ENCODE results near the gene CTU1.

Gene CTU1

DNA sequence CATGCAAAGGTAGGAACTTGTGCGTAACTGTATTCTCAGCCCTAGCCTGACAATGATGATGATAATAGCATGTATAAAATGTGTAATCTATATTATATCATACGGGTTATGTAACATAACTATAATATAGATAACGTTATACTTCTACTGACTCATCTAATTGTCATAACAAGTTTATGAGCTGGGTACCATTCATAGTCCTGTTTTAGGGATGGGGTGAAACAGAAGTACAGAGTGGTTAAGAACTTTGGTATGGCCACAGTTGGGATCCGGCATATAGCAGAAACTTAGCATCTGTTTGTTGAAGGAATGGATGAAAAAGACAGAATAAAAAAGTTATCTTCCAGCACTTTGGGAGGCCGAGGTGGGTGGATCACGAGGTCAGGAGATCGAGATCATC, 5.2 kb downstream of the CTU1 start:
- no peak for DNase-seq

- peak in 1 of 3 donors; percentile 25 for DNase-seq
Observed at GRCh38 chr19:51101171-51101865, 6.9 kb downstream of the CTU1 start.

DNA sequence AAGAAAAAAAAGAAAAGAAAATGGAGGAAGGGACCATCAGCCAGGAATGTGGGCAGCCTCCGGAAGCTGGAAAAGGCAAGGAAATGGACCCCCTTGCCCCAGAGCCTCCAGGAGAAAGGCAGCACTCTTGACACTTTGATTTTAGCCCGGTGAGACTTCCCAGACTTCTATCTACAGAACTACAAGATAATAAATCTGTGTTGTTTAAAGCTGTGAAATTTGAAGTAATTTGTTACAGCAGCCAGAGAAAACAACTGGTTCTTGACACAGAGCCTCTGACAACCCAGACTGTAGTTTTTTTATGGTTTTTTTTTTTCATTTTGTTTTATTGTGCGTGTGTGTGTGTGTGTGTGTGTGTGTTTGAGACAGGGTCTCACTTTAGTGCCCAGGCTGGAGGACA, 7.6 kb downstream of the CTU1 start:
- no peak for DNase-seq

DNA sequence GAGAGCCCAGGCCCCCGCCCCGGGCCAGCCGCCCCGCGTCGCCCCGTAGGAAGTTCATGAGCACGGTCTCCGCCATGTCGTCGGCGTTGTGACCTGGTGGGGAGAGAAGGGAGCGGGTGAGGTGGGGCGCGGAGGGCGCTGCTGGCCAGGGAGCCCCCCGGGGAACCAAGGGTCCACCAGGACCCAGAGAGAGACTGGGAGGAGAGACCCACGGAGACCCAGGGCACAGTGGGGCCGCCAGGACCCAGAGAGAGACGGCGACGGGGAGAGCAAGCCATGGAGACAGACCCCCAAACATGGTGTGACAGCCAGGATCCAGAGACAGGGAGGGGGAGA, 9.2 kb downstream of the CTU1 start:
- no peak for DNase-seq

DNA sequence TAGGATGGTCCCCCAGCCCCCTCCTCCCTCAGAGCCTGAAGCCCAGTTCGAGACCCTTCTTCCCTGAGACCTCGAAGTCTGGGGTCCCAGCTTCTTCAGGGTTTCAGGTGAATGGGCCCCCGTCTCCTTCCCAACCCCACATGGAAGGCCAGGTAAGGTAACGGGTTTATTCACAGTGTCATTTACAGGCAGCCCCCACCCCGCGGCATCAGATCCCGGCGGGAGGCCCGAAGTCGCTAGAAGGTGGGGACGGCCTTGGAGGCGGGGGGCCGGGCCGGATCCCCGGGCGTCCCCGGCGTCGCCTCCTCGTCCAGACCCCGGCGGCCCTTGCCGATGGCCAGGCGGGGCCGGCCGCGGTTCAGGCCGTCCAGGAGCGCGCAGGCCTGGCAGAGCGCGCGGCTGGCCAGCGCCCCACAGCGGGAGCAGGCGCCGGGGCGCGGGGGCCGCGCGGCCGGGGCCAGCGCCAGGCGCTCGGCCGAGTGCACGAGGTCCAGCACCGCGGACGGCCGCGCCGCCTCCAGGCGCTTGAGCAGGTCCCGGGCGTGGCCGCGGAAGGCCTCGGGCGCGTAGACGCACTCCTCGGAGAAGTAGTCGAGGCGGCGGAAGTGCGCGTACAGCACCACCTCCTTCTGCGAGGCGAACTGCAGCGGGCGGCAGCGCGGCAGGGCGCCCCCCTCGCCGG, 9.7 kb downstream of the CTU1 start:
- DNase-seq, result peak; percentile 39 to 64 (median 53)

GRCh38 chr19:51097796-51098195, 10.4 kb downstream of the CTU1 start:
- no peak for DNase-seq

DNA sequence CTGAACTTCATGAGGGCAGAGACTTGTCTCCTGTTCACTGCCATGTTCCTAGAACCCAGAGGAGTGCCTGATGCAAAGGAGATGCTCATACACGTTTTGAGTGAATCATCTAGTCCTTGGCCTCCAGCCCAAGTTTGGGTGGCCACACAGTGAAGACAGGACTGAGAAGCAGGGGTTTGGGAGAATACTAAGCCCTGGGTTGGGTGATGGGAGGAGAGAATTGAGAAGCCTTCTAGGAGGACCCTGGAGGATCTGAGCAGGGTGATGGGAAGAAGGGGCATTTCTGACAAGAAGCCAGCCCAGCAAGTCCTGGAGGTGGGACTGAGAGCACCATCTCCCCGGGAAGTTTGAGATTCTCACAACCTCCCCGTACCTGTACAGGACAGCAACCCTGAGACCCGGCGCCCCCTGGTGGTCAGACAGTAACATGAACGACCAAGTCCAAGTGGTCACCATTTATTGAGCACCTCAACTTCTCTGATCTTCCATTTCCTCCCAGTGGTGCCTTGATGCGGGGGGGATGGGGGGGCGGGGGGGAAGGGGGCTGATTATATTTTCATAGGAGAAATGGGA, 11.0 kb downstream of the CTU1 start:
- DNase-seq, result peak; percentile 56 to 83 (median 59)

DNA sequence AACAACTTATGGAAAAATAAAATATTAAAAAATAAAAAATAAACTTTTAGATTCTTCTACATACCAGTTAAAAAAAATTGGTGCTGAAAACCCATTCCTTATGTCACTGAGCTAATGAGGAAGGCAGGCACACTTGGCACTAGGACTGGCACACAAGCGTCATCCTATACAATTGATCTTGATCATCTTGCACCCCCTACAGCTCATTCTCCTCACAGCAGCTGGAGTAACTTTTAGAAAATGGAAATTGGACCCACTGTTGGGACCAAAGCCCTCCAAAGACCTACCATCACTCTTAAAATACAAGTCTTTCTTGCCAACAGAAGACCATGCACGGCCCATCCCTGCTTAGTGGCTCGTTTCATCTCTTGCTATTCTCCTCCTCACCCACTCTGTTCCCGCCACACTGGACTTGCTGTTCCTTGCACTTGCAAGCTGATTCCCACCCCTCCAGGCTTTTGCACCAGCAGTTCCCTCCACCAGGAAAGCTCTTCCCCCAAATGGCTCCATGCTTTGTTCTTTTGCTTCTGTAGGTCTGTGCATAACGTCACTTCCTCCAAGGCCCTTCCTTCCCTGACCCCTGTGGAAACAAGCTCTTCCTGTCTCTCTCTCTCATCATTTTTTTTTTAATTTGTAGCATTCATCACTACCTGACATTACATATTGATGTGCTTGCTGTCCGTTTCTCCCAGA, 11.6 kb downstream of the CTU1 start:
- peak in 1 of 3 donors; percentile 21 for DNase-seq

DNA sequence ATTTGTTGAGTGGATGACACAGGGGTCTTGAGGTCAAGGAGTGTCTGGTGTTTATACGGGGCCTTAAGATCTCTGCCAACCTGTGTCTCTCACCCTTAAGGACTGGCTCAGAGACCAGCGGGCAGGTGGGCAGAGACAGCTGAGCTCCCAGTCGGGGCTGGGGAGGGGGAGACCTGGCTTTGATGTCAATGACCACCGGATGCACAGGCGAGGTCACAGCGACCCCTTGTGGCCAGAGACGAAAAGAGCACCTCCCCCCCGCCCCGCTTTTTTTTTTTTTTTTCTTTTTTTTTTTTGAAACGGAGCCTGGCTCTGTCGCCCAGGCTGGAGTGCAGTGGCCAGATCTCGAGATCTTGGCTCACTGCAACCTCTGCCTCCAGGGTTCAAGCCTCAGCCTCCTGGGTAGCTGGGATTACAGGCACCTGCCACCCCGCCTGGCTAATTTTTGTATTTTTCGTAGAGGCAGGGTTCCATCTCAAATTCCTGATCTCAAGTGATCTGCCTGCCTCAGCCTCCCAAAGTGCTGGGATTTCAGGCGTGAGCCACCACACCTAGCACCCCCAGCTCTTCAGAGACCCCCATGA, 13.4 kb downstream of the CTU1 start:
- DNase-seq, result peak; percentile 40 to 65 (median 54)

DNA sequence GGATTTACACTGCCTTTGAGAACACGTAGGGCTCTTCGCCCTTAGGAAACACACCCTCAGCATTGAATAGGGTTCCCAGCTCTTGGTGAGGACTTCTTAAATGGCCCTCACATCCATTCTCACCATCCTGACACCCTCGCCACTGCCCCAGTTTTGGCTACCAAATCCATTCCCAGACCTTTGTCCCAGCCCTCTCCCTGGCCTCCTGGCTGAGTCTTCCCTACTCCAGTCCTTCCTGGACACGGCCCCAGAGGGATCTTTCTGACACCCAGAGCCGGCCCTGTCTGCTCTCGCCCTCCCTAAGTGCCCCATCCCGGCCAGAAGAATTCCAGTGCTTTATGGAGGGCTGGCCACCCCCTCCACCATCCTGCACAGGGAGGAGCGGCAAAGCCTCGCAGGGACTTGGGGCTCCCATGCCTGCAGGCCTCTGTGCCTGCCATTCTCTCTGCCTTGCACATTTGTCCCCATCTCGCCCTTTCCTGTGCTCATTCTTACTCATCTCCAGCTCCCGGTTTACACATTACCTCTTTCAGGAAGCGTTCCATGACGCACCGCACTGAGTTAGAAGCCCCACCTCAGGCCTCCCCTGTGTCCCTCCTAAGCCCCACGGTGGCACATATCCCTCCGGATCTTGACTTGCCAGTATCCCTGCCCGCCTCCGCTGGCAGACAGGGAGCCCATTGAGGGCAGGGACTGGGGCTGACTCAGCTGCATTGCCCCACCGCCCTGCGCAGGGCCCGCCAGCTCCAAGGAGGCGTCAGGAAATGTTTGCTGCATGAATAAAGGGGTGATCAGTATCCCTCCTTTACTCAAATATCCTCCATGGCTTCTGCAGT, 14.5 kb downstream of the CTU1 start:
- DNase-seq, result no peak

DNA sequence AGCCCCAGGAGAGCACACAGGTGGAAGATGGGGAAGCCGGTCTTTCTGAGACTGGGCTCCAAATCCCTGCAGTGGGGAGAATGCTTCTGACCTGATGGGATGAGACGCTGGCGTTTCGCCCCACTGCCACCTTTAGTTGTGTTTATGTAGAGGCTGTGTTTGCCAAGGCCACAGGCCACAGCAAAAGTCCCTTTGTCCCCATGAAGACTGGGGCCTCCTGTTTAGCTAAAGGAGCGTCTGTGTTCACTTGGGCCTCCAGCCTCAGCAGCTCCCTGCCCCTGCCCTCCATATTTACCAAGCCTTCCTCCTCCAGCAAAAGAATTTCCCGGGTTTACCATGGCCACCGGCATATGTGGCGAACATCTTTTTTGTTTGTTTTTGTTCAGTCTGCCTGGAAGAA, 15.1 kb downstream of the CTU1 start:
- no peak for DNase-seq

GRCh38 chr19:51091895-51092873, 16.0 kb downstream of the CTU1 start:
- no peak for DNase-seq

- no peak for DNase-seq
Observed at GRCh38 chr19:51091126-51091525, 17.1 kb downstream of the CTU1 start.

DNA sequence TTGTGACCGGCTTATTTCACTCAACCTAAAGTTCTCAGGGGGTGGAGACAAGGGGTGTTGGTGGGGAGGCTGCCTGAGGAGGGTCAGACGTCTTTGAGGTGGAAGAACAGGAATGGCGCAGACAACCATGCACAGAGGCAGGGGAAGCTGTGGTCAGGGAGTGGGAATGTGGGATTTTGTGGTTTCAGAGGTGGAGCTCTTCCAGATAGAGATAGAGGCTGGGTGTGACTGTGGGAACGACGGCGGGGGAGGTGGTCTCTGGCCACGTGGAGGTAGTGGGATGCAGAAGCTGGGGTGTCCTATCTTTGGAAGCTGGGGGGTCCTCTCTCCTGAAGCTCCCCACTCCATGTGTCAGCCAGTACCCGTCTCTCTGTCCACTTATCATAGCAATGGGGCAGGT, 17.7 kb downstream of the CTU1 start:
- no peak for DNase-seq

DNA sequence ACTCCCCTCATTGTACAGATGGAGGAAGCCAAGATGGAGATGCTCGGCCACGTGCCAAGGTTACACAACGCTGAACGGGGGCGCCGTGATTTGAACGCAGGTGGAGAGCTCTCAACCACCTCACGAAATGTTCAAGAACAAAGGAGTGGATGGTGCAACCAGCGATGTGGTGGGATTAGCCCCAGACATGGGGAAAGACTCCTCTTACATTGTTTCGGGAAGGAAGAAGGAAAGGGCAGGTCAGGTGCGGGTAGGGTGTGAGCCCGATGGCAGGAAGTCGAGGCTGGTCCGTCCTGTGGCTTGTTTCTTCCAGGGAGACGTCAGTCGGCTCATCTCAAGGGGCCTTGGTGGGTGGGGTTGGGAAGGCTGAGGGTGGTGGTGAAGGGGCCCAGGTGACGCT, 18.4 kb downstream of the CTU1 start:
- no peak for DNase-seq

DNA sequence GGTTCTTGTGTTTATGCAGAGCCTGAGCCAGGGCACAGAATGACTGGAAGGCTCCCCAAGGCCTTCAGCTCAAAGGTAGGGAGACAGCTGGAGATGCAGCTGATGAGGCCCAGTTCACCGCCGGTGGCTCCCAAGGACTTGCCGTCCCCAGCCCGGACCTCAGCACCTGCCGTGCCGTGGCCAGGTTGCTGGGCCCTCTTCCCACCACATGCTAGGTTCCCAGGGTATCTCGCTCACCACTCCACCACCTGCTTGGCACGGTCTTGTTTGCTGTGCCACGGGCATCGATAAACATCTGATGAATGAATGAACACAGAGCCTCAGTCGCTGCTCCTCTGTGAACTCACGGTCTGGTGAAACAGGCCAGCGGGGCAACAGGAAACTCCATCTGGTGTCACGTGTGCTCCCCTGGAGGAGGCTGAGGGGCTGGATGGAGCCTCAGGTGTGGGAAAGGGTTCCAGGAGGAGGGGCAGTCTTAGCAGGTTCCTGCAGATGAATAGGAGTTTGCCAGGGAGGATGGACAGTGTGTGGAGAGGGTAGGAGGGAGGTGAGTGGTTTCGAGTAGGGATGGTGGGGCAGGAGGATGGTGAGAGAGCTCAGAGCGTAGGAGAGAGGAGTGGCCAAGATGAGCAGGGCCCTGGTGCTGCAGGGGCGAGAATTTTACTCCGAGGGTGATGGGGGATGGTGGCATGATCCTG, 21.9 kb downstream of the CTU1 start:
- no peak for DNase-seq

GRCh38 chr19:51084505-51084904, 23.7 kb downstream of the CTU1 start:
- DNase-seq, result no peak

- no peak for DNase-seq
Observed at GRCh38 chr19:51083783-51084182, 24.4 kb downstream of the CTU1 start.

- DNase-seq, result no peak
Observed at GRCh38 chr19:51083181-51083580, 25.0 kb downstream of the CTU1 start.

GRCh38 chr19:51082611-51083010, 25.6 kb downstream of the CTU1 start, which contains the start of gene KLK14:
KLK14 (minus strand) TSS chr19:51082887; CDS start chr19:51082614, 273 bp downstream.
- no peak for DNase-seq

DNA sequence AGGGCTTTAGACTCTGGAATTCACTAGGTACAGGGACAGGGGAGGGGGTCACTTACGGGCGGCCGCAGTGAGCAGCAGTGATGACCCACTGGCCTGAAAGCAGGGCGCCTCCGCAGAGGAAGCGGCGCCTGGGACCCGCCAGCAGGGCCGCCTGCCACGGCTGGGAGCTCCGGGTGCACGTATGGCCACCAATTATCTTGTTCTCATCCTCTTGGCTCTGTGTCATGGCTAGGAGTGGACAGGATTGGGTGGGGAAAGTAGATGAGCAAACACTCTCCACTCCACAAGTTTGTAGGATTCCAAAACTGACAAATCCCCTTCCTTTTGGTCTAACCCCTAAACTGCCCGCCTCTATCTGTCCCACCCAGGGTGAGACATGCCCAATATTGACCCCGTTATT, 26.7 kb downstream of the CTU1 start:
- DNase-seq, result no peak

All from suppressor macrophage treated with lipopolysaccharide for 1 hour (primary cell).